NCI-H1417 (cell line): Measurements from ENCODE around the gene STK11.

Experiments
- DNase-seq, 3 experiments: peaks; one replicate each; lab custom pipeline; 2025; lab: John Stamatoyannopoulos, UW

The STK11 gene

GRCh38 chr19:1210227-1210538, 4.6 kb downstream of the STK11 start:
- DNase-seq, result no peak

GRCh38 chr19:1211494-1212234, 6.1 kb downstream of the STK11 start:
- DNase-seq, result no peak

GRCh38 chr19:1213391-1214286, 8.1 kb downstream of the STK11 start:
- peak in 1 of 3 experiments; percentile 7 for DNase-seq

DNA sequence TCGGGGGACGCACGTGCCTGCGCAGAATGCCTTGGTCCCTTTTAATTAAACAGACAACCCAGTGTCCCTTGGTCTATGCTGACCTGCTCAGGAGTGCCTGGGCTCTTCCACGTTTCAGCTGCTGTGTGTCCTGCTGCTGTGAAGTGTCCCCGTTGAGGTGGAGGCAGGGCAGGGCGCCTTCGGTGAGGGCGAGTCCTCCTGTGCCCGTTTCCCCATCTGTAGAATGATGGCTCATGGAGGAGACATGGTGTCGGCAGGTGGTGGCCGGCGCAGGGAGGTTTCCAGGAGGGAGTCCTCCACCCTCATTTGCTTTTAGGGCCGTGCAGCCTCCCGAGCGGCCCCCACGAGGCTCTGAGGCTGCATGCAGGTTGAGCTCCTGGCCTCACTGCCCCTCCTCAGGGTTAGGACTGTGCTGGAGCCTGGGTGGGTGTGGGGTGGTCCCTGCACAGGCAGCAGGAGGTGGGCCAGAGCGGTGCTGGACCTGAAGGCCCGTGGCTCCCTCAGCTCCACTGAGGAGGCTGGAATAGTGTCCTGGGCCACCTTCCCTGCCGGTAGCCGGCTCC, 8.8 kb downstream of the STK11 start:
- no peak for DNase-seq

- no peak for DNase-seq
Measured at GRCh38 chr19:1214862-1215731, 9.5 kb downstream of the STK11 start.

GRCh38 chr19:1216756-1217155, 11.2 kb downstream of the STK11 start:
- DNase-seq, result no peak

- DNase-seq, result no peak
Measured at GRCh38 chr19:1217366-1217765, 11.8 kb downstream of the STK11 start.

GRCh38 chr19:1218751-1219567, 13.4 kb downstream of the STK11 start:
- DNase-seq, result no peak

DNA sequence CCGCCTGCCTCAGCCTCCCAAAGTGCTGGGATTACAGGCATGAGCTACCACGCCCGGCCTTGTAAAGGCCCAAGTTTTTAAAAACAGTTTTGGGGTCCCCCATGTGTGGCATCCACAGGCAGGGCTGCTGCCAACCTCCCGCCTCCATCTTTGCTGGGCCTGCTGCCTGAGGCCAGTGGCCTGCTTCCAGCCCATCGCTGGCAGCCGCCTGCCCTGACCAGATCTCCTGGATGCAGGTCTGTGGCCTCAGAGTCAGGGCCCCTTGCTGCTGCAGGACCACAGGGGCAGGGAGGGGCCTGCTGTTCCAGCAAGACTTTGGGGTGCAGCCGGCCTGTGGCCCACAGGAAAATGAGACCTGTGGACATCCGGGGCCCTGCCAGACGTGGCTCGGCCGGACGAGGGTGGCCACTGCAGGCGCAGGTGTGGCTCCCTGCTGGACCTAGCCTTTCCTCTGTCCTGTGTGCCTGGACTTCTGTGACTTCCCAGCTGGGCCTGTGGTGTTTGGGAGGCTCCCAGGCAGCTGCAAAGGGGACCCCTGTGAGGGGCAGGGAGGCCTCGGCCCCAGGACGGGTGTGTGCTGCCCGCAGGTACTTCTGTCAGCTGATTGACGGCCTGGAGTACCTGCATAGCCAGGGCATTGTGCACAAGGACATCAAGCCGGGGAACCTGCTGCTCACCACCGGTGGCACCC, 14.4 kb downstream of the STK11 start:
- no peak for DNase-seq

DNA sequence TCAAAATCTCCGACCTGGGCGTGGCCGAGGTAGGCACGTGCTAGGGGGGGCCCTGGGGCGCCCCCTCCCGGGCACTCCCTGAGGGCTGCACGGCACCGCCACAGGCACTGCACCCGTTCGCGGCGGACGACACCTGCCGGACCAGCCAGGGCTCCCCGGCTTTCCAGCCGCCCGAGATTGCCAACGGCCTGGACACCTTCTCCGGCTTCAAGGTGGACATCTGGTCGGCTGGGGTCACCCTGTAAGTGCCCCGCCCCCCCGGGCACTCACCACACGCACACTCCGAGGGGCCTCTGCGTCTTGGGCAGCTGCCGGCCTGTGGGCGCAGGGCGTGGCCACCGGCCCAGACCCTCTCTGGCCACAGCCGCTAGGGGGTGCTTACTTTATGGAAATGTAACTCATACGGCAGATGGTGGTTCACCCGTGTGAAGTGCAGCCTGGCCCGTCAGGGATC, 14.9 kb downstream of the STK11 start:
- DNase-seq, result no peak

- DNase-seq, result peak in 1 of 3 experiments; percentile 25
Measured at GRCh38 chr19:1220976-1221903, 15.7 kb downstream of the STK11 start.

DNA sequence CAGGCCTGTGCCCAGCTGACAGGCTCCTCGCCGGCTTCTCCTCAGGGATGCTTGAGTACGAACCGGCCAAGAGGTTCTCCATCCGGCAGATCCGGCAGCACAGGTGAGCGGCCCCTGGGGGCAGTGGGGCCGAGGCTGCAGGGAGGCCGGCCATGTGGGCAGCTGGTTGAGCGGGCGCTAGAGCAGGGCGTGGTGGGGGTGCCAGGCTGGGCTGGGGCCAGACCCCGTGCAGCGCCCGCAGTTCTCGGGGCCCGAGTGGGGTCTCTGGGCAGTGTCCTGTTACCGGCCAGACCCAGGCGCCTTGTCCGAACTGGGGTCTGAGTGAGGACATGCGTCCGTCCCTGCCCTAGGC, 16.3 kb downstream of the STK11 start:
- DNase-seq, result no peak

GRCh38 chr19:1222394-1222793, 16.8 kb downstream of the STK11 start:
- DNase-seq, result no peak

DNA sequence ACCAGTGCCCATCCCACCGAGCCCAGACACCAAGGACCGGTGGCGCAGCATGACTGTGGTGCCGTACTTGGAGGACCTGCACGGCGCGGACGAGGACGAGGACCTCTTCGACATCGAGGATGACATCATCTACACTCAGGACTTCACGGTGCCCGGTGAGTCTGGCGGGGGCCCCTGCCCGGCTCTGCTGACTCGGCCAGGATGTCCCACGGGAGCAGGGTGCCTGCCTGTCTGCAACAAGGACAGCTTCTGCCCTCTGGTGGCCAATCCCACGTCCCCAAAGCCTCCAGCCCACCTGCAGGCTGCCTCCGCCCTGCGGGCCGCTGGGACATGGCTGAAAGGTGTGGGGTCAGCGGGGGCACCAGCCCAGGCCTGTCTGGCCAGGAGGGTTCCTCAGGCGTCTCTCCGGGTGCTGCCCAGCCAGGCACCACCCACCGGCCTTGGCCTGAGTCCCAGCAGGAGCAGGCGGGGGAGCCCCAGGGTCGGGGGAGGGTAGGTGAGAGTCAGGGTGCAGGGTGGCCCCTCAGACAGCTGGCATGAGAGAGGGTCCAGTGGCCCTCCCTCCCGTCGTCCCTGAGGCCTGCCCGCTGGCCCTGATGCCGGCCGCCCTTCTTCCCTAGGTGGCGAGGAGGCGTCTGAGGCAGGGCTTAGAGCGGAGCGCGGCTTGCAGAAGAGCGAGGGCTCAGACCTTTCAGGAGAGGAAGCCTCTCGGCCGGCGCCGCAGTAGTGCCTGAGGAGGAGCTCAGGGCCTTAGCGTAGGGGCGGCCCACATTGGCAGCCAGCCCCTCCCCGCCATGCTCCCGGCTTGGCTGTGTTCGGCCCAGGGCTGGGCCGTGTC, 17.7 kb downstream of the STK11 start:
- peak in 1 of 3 experiments; percentile 7 for DNase-seq

GRCh38 chr19:1224047-1224825, 18.7 kb downstream of the STK11 start:
- no peak for DNase-seq

DNA sequence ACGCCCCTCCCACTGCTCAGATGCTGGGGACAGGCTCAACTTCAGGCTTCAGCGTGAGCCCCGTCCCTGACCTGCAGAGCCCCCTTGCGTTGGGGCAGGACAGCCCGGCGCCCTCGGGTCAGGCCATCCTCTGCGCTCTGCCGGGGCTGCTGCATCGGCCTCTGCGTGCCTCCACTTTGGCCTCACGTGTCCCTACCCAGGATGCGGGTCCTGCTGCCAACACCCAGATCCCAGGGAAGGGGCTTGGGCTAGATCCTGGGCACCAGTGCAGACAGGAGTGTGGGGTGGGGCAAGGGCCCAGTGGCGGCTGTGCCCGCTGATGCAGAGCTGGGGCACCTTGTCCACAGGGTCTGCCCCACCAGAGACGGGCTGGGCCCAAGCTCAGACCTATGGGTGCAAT, 19.3 kb downstream of the STK11 start:
- DNase-seq, result no peak

DNA sequence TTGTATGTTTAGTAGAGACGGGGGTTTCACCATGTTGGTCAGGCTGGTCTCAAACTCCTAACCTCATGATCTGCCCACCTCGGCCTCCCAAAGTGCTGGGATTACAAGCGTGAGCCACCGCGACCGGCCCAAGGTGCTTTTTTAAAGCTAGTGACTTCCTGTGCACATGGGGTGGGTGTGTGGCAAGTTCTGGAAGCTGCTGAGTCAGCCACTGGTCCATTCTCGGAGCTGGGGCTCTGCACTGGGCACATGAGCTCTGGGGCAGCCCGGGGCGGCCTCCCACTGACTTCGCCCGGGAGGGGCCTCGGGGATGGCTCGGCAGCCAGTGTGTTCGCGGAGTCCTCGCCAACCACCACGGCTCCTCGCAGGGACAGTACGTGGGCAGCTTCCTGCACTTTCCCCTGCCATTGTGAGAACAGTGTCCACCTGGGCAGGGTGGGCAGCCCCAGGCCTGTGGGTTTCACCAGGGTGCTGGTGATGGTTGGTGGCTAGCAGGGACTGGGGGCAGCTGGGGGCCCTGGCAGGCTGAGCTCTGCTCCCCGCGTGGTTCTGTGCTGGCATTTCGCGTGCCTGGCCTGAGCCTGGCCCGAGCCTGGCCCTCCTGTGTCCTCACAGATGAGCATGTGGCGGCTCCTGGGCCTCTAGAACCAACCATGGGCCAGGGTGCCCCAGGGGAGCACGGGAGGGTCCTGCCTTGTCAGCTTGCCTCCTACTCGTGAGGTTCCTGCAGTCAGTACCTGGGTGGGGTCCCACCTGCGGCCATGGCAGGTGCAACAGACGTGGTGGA, 20.1 kb downstream of the STK11 start:
- no peak for DNase-seq
